ENCODE results near the gene ERVFRD-1. TPM values are rescaled to one million over a fixed set of nuclear protein-coding genes. Genes with fewer than 3 reads are reported as not detected.

Gene ERVFRD-1
- total and polyA plus RNA-seq, 2 of the 13 experiments (the other 11 are each of a cell fraction or from before 2014, with no cell fraction given), result not detected

DNA sequence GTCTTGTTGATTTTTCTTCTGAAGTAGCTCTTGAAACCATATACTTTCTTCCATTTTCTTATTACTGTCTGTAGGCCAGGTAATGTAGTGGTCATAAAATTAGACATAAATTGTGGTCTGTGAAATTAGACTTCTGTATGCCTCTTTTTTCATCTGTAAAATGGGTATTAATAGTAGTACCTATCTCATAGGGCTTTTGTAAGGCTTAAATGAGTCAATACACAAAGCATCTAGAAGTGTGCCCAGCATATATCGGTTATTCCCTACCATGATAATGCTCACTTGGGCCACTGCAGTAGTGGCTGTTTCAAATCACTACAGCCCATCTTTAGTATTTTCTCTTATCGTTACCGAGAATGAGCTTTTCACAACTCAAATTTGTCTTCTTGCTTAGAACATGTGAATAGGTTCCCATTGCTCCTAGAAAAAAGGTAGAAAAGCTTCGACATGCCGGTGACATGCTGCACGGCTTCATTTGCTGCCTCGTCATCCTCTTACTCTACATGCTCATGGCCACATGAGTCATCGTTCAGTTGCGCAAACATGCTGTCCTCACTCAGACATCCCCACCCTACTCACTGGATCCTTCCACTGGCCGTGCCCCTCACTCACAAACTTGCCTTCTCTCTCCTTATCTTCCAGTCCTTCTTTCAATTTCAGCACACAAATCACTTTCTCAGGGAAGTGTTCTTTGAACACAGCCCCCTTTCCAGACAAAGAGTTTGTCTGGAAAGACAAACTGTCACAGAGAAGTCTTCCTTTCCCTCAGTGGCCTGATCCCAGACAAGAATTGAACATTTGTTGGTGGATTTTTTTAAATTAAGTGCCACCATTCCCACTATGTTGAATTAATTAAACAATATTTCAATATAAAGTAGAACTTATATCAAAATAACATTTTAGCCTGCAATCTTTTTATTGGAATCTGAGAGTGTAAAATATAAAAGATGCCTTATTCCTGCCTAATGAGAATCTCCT lies 32.2 kb upstream of the ERVFRD-1 start (continued):
- TF ChIP-seq, protein P1, sequence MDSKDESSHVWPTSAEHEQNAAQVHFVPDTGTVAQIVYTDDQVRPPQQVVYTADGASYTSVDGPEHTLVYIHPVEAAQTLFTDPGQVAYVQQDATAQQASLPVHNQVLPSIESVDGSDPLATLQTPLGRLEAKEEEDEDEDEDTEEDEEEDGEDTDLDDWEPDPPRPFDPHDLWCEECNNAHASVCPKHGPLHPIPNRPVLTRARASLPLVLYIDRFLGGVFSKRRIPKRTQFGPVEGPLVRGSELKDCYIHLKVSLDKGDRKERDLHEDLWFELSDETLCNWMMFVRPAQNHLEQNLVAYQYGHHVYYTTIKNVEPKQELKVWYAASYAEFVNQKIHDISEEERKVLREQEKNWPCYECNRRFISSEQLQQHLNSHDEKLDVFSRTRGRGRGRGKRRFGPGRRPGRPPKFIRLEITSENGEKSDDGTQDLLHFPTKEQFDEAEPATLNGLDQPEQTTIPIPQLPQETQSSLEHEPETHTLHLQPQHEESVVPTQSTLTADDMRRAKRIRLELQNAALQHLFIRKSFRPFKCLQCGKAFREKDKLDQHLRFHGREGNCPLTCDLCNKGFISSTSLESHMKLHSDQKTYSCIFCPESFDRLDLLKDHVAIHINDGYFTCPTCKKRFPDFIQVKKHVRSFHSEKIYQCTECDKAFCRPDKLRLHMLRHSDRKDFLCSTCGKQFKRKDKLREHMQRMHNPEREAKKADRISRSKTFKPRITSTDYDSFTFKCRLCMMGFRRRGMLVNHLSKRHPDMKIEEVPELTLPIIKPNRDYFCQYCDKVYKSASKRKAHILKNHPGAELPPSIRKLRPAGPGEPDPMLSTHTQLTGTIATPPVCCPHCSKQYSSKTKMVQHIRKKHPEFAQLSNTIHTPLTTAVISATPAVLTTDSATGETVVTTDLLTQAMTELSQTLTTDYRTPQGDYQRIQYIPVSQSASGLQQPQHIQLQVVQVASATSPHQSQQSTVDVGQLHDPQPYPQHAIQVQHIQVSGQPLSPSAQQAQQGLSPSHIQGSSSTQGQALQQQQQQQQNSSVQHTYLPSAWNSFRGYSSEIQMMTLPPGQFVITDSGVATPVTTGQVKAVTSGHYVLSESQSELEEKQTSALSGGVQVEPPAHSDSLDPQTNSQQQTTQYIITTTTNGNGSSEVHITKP (CRISPR knock-in tag; IDR thresholded peaks at IDR 0.05; ENCODE audit: low read depth), result peak; percentile 91
- TF ChIP-seq IRF2 (CRISPR knock-in tag; IDR thresholded peaks at IDR 0.05) (peak; percentile 89), ZNF446 (CRISPR knock-in tag; IDR thresholded peaks at IDR 0.05) (no peak), ZNF816 (CRISPR knock-in tag; IDR thresholded peaks at IDR 0.05; ENCODE audit: borderline replicate concordance) (no peak), ZNF83 (CRISPR knock-in tag; IDR thresholded peaks at IDR 0.05; ENCODE audit: borderline replicate concordance) (0 out of 2 replicates have a peak, but pooled peaks have one; percentile 30), ZNF746 (CRISPR knock-in tag; IDR thresholded peaks at IDR 0.05) (peak; percentile 52; the same call in 1 of the 2 replicates), NKX3-1 (CRISPR knock-in tag; IDR thresholded peaks at IDR 0.05) (peak; percentile 51; the same call in 1 of the 2 replicates), ZNF263 (CRISPR knock-in tag; IDR thresholded peaks at IDR 0.05) (0 out of 2 replicates have a peak, but pooled peaks have one; percentile 58), MXD4 (CRISPR knock-in tag; IDR thresholded peaks at IDR 0.05) (peak; percentile 26; the same call in 1 of the 2 replicates), ZNF205 (CRISPR knock-in tag; IDR thresholded peaks at IDR 0.05) (0 out of 2 replicates have a peak, but pooled peaks have one; percentile 50), BRCA1 (CRISPR knock-in tag; IDR thresholded peaks at IDR 0.05) (peak; percentile 59; the same call in 1 of the 2 replicates)
- TF ChIP-seq, protein P2, sequence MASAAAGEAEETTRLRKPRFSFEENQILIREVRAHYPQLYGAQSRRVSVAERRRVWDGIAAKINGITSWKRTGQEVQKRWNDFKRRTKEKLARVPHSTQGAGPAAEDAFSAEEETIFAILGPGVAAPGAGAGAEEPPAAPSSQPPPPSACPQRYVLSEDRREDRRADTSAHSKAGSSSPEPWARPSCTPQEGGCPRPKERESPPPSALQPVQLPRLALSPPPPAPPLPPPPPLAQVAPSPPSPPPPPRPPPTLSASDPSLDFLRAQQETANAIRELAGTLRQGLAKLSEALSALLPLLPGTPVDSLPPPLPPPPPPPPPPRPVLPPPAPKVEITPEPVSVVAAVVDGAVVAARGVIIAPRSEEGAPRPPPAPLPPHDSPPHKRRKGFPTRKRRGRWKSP (CRISPR knock-in tag; IDR thresholded peaks at IDR 0.05), result peak; percentile 52; the same call in 1 of the 2 replicates
- TF ChIP-seq, protein P3, sequence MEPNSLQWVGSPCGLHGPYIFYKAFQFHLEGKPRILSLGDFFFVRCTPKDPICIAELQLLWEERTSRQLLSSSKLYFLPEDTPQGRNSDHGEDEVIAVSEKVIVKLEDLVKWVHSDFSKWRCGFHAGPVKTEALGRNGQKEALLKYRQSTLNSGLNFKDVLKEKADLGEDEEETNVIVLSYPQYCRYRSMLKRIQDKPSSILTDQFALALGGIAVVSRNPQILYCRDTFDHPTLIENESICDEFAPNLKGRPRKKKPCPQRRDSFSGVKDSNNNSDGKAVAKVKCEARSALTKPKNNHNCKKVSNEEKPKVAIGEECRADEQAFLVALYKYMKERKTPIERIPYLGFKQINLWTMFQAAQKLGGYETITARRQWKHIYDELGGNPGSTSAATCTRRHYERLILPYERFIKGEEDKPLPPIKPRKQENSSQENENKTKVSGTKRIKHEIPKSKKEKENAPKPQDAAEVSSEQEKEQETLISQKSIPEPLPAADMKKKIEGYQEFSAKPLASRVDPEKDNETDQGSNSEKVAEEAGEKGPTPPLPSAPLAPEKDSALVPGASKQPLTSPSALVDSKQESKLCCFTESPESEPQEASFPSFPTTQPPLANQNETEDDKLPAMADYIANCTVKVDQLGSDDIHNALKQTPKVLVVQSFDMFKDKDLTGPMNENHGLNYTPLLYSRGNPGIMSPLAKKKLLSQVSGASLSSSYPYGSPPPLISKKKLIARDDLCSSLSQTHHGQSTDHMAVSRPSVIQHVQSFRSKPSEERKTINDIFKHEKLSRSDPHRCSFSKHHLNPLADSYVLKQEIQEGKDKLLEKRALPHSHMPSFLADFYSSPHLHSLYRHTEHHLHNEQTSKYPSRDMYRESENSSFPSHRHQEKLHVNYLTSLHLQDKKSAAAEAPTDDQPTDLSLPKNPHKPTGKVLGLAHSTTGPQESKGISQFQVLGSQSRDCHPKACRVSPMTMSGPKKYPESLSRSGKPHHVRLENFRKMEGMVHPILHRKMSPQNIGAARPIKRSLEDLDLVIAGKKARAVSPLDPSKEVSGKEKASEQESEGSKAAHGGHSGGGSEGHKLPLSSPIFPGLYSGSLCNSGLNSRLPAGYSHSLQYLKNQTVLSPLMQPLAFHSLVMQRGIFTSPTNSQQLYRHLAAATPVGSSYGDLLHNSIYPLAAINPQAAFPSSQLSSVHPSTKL (CRISPR knock-in tag; IDR thresholded peaks at IDR 0.05), result peak; percentile 92
- TF ChIP-seq, protein P4, sequence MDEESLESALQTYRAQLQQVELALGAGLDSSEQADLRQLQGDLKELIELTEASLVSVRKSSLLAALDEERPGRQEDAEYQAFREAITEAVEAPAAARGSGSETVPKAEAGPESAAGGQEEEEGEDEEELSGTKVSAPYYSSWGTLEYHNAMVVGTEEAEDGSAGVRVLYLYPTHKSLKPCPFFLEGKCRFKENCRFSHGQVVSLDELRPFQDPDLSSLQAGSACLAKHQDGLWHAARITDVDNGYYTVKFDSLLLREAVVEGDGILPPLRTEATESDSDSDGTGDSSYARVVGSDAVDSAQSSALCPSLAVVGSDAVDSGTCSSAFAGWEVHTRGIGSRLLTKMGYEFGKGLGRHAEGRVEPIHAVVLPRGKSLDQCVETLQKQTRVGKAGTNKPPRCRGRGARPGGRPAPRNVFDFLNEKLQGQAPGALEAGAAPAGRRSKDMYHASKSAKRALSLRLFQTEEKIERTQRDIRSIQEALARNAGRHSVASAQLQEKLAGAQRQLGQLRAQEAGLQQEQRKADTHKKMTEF (CRISPR knock-in tag; IDR thresholded peaks at IDR 0.05), result peak; percentile 76
- TF ChIP-seq, protein P5, sequence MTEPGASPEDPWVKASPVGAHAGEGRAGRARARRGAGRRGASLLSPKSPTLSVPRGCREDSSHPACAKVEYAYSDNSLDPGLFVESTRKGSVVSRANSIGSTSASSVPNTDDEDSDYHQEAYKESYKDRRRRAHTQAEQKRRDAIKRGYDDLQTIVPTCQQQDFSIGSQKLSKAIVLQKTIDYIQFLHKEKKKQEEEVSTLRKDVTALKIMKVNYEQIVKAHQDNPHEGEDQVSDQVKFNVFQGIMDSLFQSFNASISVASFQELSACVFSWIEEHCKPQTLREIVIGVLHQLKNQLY (CRISPR knock-in tag; IDR thresholded peaks at IDR 0.05), result peak; percentile 73

All from HepG2 (cell line).